IMR-90 (cell line): Measurements from ENCODE around the gene MYOM1. TPM values are rescaled to one million over a fixed set of nuclear protein-coding genes. Genes with fewer than 3 reads are reported as not detected.

Source experiments
- ATAC-seq: fragments of 200-7000 bp; cut with Tn5 transposase; 2 replicates; pipeline ENCODE4 v1.9.1; 2020; ENCODE audit warnings: low read depth, mild to moderate bottlenecking, moderate library complexity
- BruUV-seq: library from RNA; stranded (reverse); fragments of 400-500 nt; replicated peaks from 2 replicates; lab custom pipeline; 2021; lab: Mats Ljungman, UMichigan
- CTCF ChIA-PET: fragments of 300-600 bp; formaldehyde crosslinking; extraction: SDS; loops from one replicate; lab custom pipeline; 2021; ENCODE audit warnings: antibody characterized with exemption; lab: Yijun Ruan, JAX
- POLR2A ChIA-PET: fragments of 300-600 bp; sonication (Branson Sonifier 250); formaldehyde crosslinking; loops from one replicate; lab custom pipeline; 2022; ENCODE audit warnings: antibody characterized with exemption; ENCODE audit not compliant: unreplicated experiment; lab: Charles Lee
- DNase-seq: peaks from one replicate; pipeline ENCODE4 v3.0.0; 2013
- H2AFZ ChIP-seq: replicated peaks from 2 replicates; pipeline ENCODE3; 2013; ENCODE audit warnings: low read length, mild to moderate bottlenecking; ENCODE audit not compliant: poor library complexity
- H2AK5ac ChIP-seq: 2 replicates; pipeline ENCODE4 v1.6.1; 2013; ENCODE audit warnings: low read depth, low read length, inconsistent platforms
- H2AK9ac ChIP-seq: replicated peaks from 2 replicates; pipeline ENCODE3; 2013; ENCODE audit warnings: mild to moderate bottlenecking, low read depth, low read length, moderate library complexity; ENCODE audit not compliant: poor library complexity
- H2BK120ac ChIP-seq: 2 replicates; pipeline ENCODE4 v1.6.1; 2013; ENCODE audit warnings: low read depth, low read length, inconsistent platforms
- H2BK15ac ChIP-seq: 3 replicates; pipeline ENCODE4 v1.6.1; 2013; ENCODE audit warnings: low read depth, low read length, inconsistent platforms
- H2BK20ac ChIP-seq: 2 replicates; pipeline ENCODE4 v1.6.1; 2013; ENCODE audit warnings: low read depth, mild to moderate bottlenecking, inconsistent platforms, low read length, moderate library complexity
- H2BK5ac ChIP-seq: 2 replicates; pipeline ENCODE4 v1.6.1; 2013; ENCODE audit warnings: mild to moderate bottlenecking, low read depth, low read length, inconsistent platforms; ENCODE audit not compliant: poor library complexity, severe bottlenecking
- H3K14ac ChIP-seq: replicated peaks from 2 replicates; pipeline ENCODE4 v1.6.1; 2013; ENCODE audit warnings: low read depth, low read length, inconsistent platforms
- H3K18ac ChIP-seq: 2 replicates; pipeline ENCODE4 v1.6.1; 2013; ENCODE audit warnings: low read depth, low read length, control low read depth
- H3K23ac ChIP-seq: 2 replicates; pipeline ENCODE4 v1.6.1; 2013; ENCODE audit warnings: low read depth, low read length, inconsistent platforms
- H3K27ac ChIP-seq: 2 replicates; pipeline ENCODE4 v1.5.1; 2013; ENCODE audit warnings: mild to moderate bottlenecking, control low read depth, low read length; ENCODE audit not compliant: insufficient read depth
- H3K27me3 ChIP-seq: 2 replicates; pipeline ENCODE4 v1.6.1; 2013; ENCODE audit warnings: low read length; ENCODE audit not compliant: control insufficient read depth, insufficient read depth
- H3K36me3 ChIP-seq: 2 replicates; pipeline ENCODE4 v1.6.1; 2013; ENCODE audit warnings: low read length, mixed read lengths; ENCODE audit not compliant: control insufficient read depth, insufficient read depth
- H3K4ac ChIP-seq: 2 replicates; pipeline ENCODE4 v1.6.1; 2013; ENCODE audit warnings: low read depth, low read length, inconsistent platforms
- H3K4me1 ChIP-seq: 2 replicates; pipeline ENCODE4 v1.6.1; 2013; ENCODE audit warnings: low read length, mixed read lengths; ENCODE audit not compliant: control insufficient read depth, insufficient read depth
- H3K4me2 ChIP-seq: 2 replicates; pipeline ENCODE4 v1.6.1; 2013; ENCODE audit warnings: low read depth, mild to moderate bottlenecking, control low read depth, low read length, moderate library complexity
- H3K4me3 ChIP-seq: 2 replicates; pipeline ENCODE4 v1.5.1; 2013; ENCODE audit warnings: low read depth, mild to moderate bottlenecking, control low read depth, low read length, moderate library complexity; ENCODE audit not compliant: insufficient read depth
- H3K56ac ChIP-seq: 2 replicates; pipeline ENCODE4 v1.6.1; 2013; ENCODE audit warnings: low read length, inconsistent platforms; ENCODE audit not compliant: insufficient read depth; ENCODE audit errors: extremely low read depth
- H3K79me1 ChIP-seq, 2 experiments: 2 replicates each; pipeline ENCODE4 v1.6.1; 2013; ENCODE audit warnings: low read length in 2 of 2, inconsistent platforms in 1 of 2, low read depth in 1 of 2
- H3K9ac ChIP-seq: 2 replicates; pipeline ENCODE4 v1.6.1; 2013; ENCODE audit warnings: low read depth, low read length, control low read depth
- H3K9me1 ChIP-seq: 2 replicates; pipeline ENCODE4 v1.6.1; 2013; ENCODE audit warnings: low read length, inconsistent platforms; ENCODE audit not compliant: insufficient read depth
- H3K9me3 ChIP-seq: 2 replicates; pipeline ENCODE4 v1.6.1; 2013; ENCODE audit warnings: low read length; ENCODE audit not compliant: control insufficient read depth, insufficient read depth
- H4K20me1 ChIP-seq: 2 replicates; pipeline ENCODE4 v1.6.1; 2013; ENCODE audit warnings: low read length, inconsistent platforms; ENCODE audit not compliant: insufficient read depth
- H4K5ac ChIP-seq: 2 replicates; pipeline ENCODE4 v1.6.1; 2013; ENCODE audit warnings: mild to moderate bottlenecking, low read depth, low read length, control low read depth
- H4K8ac ChIP-seq, 2 experiments: 2 replicates each; pipeline ENCODE4 v1.6.1; 2013; ENCODE audit warnings: low read depth in 2 of 2, low read length in 2 of 2, control low read depth in 1 of 2, inconsistent platforms in 1 of 2
- H4K91ac ChIP-seq: 2 replicates; pipeline ENCODE4 v1.6.1; 2013; ENCODE audit warnings: low read depth, low read length, inconsistent platforms; ENCODE audit not compliant: insufficient read depth
- BHLHE40 ChIP-seq: fragments of 150-350 bp; IDR thresholded peaks from 2 replicates; pipeline ENCODE4 v1.6.1; 2016; ENCODE audit warnings: mild to moderate bottlenecking, low read depth, low read length
- CEBPB ChIP-seq: IDR thresholded peaks from 2 replicates; pipeline ENCODE4 v1.6.1; 2012; ENCODE audit warnings: low read depth, low read length, improper control_type of control experiment
- CHD1 ChIP-seq: IDR thresholded peaks from 2 replicates; pipeline ENCODE4 v1.6.1; 2012; ENCODE audit warnings: low read depth, low read length, improper control_type of control experiment
- FOS ChIP-seq: fragments of 150-350 bp; IDR thresholded peaks from 2 replicates; pipeline ENCODE4 v1.6.1; 2016; ENCODE audit warnings: low read depth, low read length
- MAFK ChIP-seq: IDR thresholded peaks from 2 replicates; pipeline ENCODE4 v1.6.1; 2012; ENCODE audit warnings: low read depth, low read length, improper control_type of control experiment
- MAZ ChIP-seq: IDR thresholded peaks from 2 replicates; pipeline ENCODE4 v1.6.1; 2012; ENCODE audit warnings: low read depth, mild to moderate bottlenecking, low read length, improper control_type of control experiment, moderate library complexity, borderline replicate concordance
- MXI1 ChIP-seq: IDR thresholded peaks from 2 replicates; pipeline ENCODE4 v1.6.1; 2012; ENCODE audit warnings: low read depth, mild to moderate bottlenecking, low read length, moderate library complexity, borderline replicate concordance
- NFE2L2 ChIP-seq: fragments of 150-350 bp; IDR thresholded peaks from 2 replicates; pipeline ENCODE4 v1.6.1; 2016; ENCODE audit warnings: low read depth, mild to moderate bottlenecking, low read length
- POLR2A ChIP-seq: IDR thresholded peaks from 2 replicates; pipeline ENCODE4 v1.6.1; 2012; ENCODE audit warnings: mild to moderate bottlenecking, low read depth, low read length
- RAD21 ChIP-seq: IDR thresholded peaks from 2 replicates; pipeline ENCODE4 v1.6.1; 2012; ENCODE audit warnings: low read length, improper control_type of control experiment
- RCOR1 ChIP-seq: IDR thresholded peaks from 2 replicates; pipeline ENCODE4 v1.6.1; 2012; ENCODE audit warnings: mild to moderate bottlenecking, low read length, improper control_type of control experiment; ENCODE audit not compliant: insufficient replicate concordance
- RFX5 ChIP-seq: IDR thresholded peaks from 2 replicates; pipeline ENCODE4 v1.8.0; 2012; ENCODE audit warnings: low read depth, mild to moderate bottlenecking, low read length, moderate library complexity
- SMC3 ChIP-seq: fragments of 150-350 bp; IDR thresholded peaks from 2 replicates; pipeline ENCODE4 v1.6.1; 2016; ENCODE audit warnings: low read depth, mild to moderate bottlenecking, antibody characterized with exemption, low read length, moderate library complexity
- dilution Hi-C: fragments of 300-500 bp; cut with HindIII; formaldehyde crosslinking; loops from one replicate; pipeline ENCODE4 v1.14.3; 2018; ENCODE audit warnings: low sequenced_read_pairs; ENCODE audit not compliant: unreplicated experiment
- in situ Hi-C: fragments of 300-500 bp; cut with MboI; formaldehyde crosslinking; loops from 3 replicates; pipeline ENCODE4 v1.14.3; 2019; ENCODE audit warnings: low sequenced_read_pairs, inconsistent platforms, mixed read lengths
- intact Hi-C: fragments of 100-400 bp; cut with micrococcal nuclease; formaldehyde crosslinking; loops from 2 replicates; pipeline ENCODE4 v1.10.0; 2022
- polyA plus RNA-seq, 3 experiments: library from polyadenylated mRNA; depleted of rRNA; stranded (reverse); fragments of >200 nt; gene quantifications; 2 replicates each; pipeline ENCODE4 v1.2.3, GENCODE V29; 2012; ENCODE audit warnings: low replicate concordance in 1 of 3
- total RNA-seq: library from RNA; depleted of rRNA; stranded (reverse); fragments of >200 nt; gene quantifications from 2 replicates; pipeline ENCODE4 v1.2.3, GENCODE V29; 2012
- TF ChIP-seq, protein P1 (sequence below): fragments of 150-350 bp; IDR thresholded peaks from 2 replicates; pipeline ENCODE4 v1.6.1; 2017; ENCODE audit warnings: mild to moderate bottlenecking, antibody characterized with exemption, low read length, low read depth
- TF ChIP-seq, protein P2 (sequence below): conservative IDR thresholded peaks from 2 replicates; pipeline ENCODE4 v1.5.1; 2012; ENCODE audit warnings: mild to moderate bottlenecking, low read depth, low read length, improper control_type of control experiment
- TF ChIP-seq, protein P3 (sequence below): fragments of 150-350 bp; IDR thresholded peaks from 2 replicates; pipeline ENCODE4 v1.6.1; 2016; ENCODE audit warnings: low read depth, mild to moderate bottlenecking, low read length, moderate library complexity, borderline replicate concordance

Gene MYOM1
- total and polyA plus RNA-seq, 2 of the 4 experiments (the other 2 are of a cell fraction), result under 0.01 to 0.10 TPM

- no peak overlapping the region for H2BK20ac ChIP-seq
- H3K27me3 ChIP-seq, result peaks cover 2% of the 10 kb centered on the region
- H4K8ac ChIP-seq, result no peak overlapping the region
- H3K36me3 ChIP-seq, result no peaks in the 10 kb centered on the region
- H3K14ac ChIP-seq, result no peak overlapping the region
- dilution Hi-C loops, result no loop called here
- intact Hi-C loops, result loop anchor here (1.0 kb wide), 1 partner anchor 30 kb away; no protein-coding TSS in a partner anchor
- H3K23ac ChIP-seq, result no peak overlapping the region
- peaks cover 7% of the 10 kb centered on the region; the same call in 1 of the 2 replicates for H3K9me1 ChIP-seq
- H2BK5ac ChIP-seq, result no peak overlapping the region
- H3K9ac ChIP-seq, result no peak overlapping the region
- no peak overlapping the region for H2AFZ ChIP-seq
- H3K4me3 ChIP-seq, result no peak overlapping the region
- no peak overlapping the region for H3K27ac ChIP-seq
- in situ Hi-C loops, result no loop called here
- no peak for ATAC-seq
- H3K79me1 ChIP-seq, result no peaks in the 10 kb centered on the region
- H3K4ac ChIP-seq, result no peak overlapping the region
- TF ChIP-seq MAFK (no peak), RFX5 (no peak), MXI1 (no peak), FOS (no peak), POLR2A (no peak), MAZ (no peak), RAD21 (no peak), SMC3 (no peak), BHLHE40 (no peak), NFE2L2 (no peak), RCOR1 (no peak), CEBPB (no peak), CHD1 (no peak)
- TF ChIP-seq, protein P1, sequence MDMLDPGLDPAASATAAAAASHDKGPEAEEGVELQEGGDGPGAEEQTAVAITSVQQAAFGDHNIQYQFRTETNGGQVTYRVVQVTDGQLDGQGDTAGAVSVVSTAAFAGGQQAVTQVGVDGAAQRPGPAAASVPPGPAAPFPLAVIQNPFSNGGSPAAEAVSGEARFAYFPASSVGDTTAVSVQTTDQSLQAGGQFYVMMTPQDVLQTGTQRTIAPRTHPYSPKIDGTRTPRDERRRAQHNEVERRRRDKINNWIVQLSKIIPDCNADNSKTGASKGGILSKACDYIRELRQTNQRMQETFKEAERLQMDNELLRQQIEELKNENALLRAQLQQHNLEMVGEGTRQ, result no peak
- TF ChIP-seq, protein P2, sequence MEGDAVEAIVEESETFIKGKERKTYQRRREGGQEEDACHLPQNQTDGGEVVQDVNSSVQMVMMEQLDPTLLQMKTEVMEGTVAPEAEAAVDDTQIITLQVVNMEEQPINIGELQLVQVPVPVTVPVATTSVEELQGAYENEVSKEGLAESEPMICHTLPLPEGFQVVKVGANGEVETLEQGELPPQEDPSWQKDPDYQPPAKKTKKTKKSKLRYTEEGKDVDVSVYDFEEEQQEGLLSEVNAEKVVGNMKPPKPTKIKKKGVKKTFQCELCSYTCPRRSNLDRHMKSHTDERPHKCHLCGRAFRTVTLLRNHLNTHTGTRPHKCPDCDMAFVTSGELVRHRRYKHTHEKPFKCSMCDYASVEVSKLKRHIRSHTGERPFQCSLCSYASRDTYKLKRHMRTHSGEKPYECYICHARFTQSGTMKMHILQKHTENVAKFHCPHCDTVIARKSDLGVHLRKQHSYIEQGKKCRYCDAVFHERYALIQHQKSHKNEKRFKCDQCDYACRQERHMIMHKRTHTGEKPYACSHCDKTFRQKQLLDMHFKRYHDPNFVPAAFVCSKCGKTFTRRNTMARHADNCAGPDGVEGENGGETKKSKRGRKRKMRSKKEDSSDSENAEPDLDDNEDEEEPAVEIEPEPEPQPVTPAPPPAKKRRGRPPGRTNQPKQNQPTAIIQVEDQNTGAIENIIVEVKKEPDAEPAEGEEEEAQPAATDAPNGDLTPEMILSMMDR, result no peak
- TF ChIP-seq, protein P3, sequence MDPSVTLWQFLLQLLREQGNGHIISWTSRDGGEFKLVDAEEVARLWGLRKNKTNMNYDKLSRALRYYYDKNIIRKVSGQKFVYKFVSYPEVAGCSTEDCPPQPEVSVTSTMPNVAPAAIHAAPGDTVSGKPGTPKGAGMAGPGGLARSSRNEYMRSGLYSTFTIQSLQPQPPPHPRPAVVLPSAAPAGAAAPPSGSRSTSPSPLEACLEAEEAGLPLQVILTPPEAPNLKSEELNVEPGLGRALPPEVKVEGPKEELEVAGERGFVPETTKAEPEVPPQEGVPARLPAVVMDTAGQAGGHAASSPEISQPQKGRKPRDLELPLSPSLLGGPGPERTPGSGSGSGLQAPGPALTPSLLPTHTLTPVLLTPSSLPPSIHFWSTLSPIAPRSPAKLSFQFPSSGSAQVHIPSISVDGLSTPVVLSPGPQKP, result no peak
- no peak overlapping the region; the same call in 1 of the 2 replicates for H2AK5ac ChIP-seq
- no peak overlapping the region for H4K91ac ChIP-seq
- H3K4me1 ChIP-seq, result peaks cover 2% of the 10 kb centered on the region; the same call in 1 of the 2 replicates
- no peak overlapping the region for H3K56ac ChIP-seq
- ChIA-PET POLR2A (no interaction called here), CTCF (interaction anchor here (0.7 kb wide), 1 partner anchor 31 kb away, joined by 3 read pairs; no protein-coding TSS in a partner anchor)
- BruUV-seq, result no TSS peak
- no peak overlapping the region for H2BK120ac ChIP-seq
- DNase-seq, result no peak
- H4K5ac ChIP-seq, result no peak overlapping the region
- H3K9me3 ChIP-seq, result no peaks in the 10 kb centered on the region
- H2AK9ac ChIP-seq, result no peak overlapping the region
- H3K4me2 ChIP-seq, result no peak overlapping the region
- no peak overlapping the region for H2BK15ac ChIP-seq
- H3K18ac ChIP-seq, result no peak overlapping the region
- no peaks in the 10 kb centered on the region for H4K20me1 ChIP-seq
These were observed 125.5 kb downstream of the MYOM1 start for GRCh38 chr18:3094338-3094684.
